ENCODE measurements around the gene METTL3.

METTL3 gene

DNA sequence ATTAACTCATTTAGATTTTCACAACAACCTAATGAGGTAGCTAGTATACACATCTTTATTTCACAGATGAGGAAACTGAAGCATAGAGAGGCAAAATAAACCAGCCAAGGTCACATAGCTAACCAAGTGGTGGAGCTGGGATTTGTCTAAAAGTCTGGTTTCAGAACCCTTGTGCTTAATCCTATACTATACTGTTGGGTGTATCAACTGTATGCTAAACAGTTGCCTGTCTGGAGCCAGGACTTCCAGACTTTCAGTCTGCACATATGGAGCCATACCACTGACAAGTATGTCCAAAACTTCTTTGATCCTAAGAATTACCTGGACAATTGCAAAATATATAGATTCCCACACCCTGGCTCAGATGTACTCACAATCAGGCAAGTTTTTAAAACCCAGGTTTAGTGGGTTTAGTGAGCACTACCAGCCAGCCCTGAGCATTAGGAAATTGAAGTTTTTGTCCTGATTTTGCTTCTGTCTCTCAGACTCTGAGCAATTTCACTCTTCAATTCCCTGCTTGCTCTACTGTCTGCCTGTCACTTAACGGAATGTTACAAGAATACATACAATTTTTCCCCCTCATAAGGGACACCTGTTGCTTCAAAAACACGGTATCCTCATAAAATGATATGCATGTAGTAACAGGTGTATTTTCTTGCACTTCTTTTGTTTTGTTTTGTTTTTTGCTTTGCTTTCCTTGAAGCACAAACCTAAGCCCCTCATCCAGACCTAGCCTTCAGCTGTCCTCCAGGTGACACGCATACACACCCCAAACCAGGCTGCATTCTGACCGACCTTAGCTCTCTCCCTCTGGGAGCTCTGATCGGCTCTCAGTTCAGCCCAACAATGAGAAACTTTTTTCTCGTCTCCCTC is 24.6 kb upstream of the METTL3 start:
- no peak for DNase-seq (ENCODE audit: low read depth)
- TF ChIP-seq, protein P1, sequence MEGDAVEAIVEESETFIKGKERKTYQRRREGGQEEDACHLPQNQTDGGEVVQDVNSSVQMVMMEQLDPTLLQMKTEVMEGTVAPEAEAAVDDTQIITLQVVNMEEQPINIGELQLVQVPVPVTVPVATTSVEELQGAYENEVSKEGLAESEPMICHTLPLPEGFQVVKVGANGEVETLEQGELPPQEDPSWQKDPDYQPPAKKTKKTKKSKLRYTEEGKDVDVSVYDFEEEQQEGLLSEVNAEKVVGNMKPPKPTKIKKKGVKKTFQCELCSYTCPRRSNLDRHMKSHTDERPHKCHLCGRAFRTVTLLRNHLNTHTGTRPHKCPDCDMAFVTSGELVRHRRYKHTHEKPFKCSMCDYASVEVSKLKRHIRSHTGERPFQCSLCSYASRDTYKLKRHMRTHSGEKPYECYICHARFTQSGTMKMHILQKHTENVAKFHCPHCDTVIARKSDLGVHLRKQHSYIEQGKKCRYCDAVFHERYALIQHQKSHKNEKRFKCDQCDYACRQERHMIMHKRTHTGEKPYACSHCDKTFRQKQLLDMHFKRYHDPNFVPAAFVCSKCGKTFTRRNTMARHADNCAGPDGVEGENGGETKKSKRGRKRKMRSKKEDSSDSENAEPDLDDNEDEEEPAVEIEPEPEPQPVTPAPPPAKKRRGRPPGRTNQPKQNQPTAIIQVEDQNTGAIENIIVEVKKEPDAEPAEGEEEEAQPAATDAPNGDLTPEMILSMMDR (conservative IDR thresholded peaks at IDR 0.05; ENCODE audit: low read depth, low read length), result no peak
- no peak overlapping the region for H3K4me3 ChIP-seq (ENCODE audit: low read depth, low read length)

DNA sequence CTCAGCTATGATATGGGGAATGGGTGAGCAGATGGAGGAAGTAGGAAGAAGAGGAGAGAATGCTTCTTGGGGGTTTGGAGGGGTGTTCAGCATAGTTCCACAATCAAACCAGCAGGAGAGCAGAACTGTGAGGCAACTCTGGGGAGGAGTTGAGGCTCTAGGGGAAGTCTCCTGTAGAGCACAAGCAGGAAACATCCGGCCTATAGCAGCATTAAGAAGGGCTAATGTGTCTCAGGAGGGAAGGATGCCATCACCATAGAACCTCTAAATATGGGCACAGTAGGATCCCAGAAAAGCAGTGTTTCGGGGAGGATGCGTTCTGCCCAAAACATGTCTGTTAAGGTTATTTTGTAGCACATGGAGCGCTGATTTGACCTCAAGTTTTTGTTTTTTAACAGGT is 23.4 kb upstream of the METTL3 start:
- TF ChIP-seq, protein P1 (conservative IDR thresholded peaks at IDR 0.05; ENCODE audit: low read depth, low read length), result no peak
- no peak overlapping the region for H3K4me3 ChIP-seq (ENCODE audit: low read depth, low read length)
- DNase-seq (ENCODE audit: low read depth), result peak; percentile 63

DNA sequence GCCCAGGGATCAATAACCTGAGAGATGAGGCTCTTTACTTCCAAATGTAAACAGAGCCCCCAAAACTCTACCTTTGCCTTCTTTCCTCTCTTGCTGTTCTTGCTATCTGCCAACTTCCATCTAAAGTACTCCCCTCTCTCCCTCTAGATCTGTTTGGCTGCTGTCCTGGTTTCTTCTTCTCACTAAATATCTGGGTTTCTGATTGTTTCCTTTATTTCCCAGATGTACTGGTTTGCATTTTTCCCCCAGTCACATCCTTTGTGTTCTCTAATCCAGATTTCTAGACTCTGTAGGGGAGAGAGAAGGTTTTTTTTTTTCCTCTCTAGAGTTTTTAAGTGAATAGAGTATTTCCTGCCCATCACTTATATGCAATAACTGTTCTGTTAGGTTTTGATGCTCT is 22.2 kb upstream of the METTL3 start:
- no peak for DNase-seq (ENCODE audit: low read depth)
- TF ChIP-seq, protein P1 (conservative IDR thresholded peaks at IDR 0.05; ENCODE audit: low read depth, low read length), result no peak
- H3K4me3 ChIP-seq (ENCODE audit: low read depth, low read length), result no peak overlapping the region

DNA sequence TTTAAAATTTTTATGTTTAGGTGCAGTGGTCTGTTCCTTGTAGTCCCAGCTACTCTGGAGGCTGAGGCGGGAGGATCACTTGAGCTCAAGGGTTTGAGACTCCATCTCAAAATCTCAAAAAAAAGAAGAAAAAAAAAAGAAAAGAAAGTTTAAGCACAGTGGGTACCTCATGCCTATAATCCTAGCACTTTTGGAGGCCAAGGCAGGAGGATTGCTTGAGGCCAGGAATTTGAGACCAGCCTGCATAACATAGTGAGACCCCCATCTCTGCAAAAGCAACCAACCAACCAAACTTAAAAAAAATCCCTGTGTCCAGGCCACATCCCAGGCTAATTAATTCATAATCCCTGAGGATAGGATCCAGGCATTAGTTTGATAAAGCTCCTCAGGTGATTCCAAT is 18.4 kb upstream of the METTL3 start:
- no peak for DNase-seq (ENCODE audit: low read depth)
- TF ChIP-seq, protein P1 (conservative IDR thresholded peaks at IDR 0.05; ENCODE audit: low read depth, low read length), result no peak
- no peak overlapping the region for H3K4me3 ChIP-seq (ENCODE audit: low read depth, low read length)

DNA sequence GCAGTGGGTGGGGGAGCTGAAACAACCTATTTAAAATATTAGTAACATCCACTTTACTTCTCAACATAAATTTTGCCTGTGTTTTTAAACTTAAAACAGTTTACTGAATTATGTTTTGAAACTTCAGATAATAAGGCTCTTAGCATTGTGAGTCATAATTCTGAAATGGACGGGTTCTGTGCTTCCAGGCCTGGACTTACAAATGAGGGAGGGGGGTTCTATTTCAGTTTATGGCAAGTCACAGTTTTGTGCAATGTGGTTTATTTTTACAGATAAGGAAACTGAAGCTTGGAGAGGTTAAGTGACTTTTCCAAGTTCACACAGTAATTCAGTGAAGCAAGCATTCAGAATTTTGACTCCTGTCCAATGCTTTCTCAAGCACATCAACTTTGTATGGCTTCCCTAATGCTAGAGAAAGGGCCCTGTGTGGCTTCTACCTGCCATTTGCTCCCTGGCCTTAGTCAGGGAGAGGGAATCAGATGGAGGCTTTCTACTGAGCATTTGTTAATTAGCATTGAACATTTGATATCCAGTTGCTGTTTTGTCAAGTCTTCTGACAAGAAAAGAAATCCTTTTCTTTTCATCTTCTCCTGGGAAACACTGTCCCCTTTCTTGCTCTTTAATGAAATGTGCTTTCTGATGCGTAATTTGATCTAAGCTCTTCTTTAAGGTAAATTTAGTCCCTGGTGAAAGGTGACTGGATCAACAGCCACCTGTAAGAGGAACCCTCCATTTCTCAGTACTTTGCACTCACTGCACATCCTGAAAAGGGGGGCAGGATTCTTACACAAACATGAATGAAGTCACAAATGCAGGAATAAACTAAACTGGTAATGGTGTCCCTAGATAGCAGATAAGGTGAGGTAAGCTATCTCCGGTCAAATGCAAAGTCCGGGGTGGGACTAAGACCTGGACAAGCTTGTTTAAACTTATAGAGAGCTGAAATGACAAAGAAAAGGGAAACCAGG is 17.5 kb upstream of the METTL3 start:
- peak; percentile 73 for DNase-seq (ENCODE audit: low read depth)
- H3K4me3 ChIP-seq (ENCODE audit: low read depth, low read length), result no peak overlapping the region
- TF ChIP-seq, protein P1 (conservative IDR thresholded peaks at IDR 0.05; ENCODE audit: low read depth, low read length), result no peak

DNA sequence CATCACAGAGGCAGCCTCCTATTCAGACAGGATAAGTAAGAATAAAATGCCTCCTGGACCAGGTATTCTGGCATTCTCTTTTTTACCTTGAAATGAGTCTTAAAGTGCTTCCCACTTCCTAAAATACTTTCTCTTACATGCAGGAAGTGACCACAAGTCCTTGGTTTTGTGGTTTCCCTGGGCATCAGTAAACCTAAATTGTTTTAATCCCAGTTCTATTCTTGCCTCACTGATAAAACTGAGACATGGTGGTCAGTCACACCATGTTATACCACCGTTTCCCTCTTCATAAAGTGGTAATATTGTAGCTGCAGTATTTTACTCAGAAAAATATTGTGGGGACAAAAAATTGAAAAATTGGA is 16.2 kb upstream of the METTL3 start:
- TF ChIP-seq, protein P1 (conservative IDR thresholded peaks at IDR 0.05; ENCODE audit: low read depth, low read length), result no peak
- no peak overlapping the region for H3K4me3 ChIP-seq (ENCODE audit: low read depth, low read length)
- no peak for DNase-seq (ENCODE audit: low read depth)
